ENCODE data around the gene TLE2. TPM values are rescaled to one million over a fixed set of nuclear protein-coding genes. Genes with fewer than 3 reads are reported as not detected.

Gene TLE2
- total and polyA plus RNA-seq, 3 donors from 2014 or later, result 30.2 to 76.6 (median 70.5) TPM

DNA sequence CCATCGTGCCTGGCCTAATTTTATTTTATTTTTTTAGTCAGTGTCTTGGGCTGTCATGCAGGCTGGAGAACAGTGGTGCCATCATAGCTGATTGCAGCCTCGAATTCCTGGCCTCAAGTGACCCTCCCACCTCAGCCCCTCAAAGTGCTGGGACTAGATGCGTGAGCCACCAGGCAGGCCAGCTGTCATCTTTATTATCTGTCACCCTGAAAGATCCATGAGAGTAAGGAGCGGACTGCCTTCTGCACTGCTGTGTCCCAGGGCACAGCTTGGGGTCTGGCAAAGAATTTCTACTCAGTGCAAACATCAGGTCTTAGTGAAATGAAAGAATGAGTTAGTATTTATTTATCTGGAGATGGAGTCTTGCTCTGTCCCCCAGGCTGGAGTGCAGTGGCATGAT, 42.7 kb upstream of the TLE2 start:
- 68 to 74% methylated on average over 3 to 4 of the region's 4 CpGs for WGBS, 2 donors
- TF ChIP-seq, protein P1, sequence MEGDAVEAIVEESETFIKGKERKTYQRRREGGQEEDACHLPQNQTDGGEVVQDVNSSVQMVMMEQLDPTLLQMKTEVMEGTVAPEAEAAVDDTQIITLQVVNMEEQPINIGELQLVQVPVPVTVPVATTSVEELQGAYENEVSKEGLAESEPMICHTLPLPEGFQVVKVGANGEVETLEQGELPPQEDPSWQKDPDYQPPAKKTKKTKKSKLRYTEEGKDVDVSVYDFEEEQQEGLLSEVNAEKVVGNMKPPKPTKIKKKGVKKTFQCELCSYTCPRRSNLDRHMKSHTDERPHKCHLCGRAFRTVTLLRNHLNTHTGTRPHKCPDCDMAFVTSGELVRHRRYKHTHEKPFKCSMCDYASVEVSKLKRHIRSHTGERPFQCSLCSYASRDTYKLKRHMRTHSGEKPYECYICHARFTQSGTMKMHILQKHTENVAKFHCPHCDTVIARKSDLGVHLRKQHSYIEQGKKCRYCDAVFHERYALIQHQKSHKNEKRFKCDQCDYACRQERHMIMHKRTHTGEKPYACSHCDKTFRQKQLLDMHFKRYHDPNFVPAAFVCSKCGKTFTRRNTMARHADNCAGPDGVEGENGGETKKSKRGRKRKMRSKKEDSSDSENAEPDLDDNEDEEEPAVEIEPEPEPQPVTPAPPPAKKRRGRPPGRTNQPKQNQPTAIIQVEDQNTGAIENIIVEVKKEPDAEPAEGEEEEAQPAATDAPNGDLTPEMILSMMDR (IDR thresholded peaks at IDR 0.05), result no peak
- no peak for TF ChIP-seq POLR2A (IDR thresholded peaks at IDR 0.05)
- no peaks in the 10 kb centered on the region for H3K9me3 ChIP-seq
- DNase-seq, result no peak
- H3K27ac ChIP-seq, result no peak overlapping the region
- peaks cover 8% of the 10 kb centered on the region for H3K4me1 ChIP-seq
- intact Hi-C loops (cut with DNase I; ENCODE audit: low total_unique reads), result loop anchor here (10.0 kb wide), 1 partner anchor 93 kb away; no protein-coding TSS in a partner anchor
- H3K36me3 ChIP-seq (ENCODE audit: low read depth, missing control alignments), result no peaks in the 10 kb centered on the region
- no peaks in the 10 kb centered on the region for H3K27me3 ChIP-seq
- H3K4me3 ChIP-seq, result no peak overlapping the region

DNA sequence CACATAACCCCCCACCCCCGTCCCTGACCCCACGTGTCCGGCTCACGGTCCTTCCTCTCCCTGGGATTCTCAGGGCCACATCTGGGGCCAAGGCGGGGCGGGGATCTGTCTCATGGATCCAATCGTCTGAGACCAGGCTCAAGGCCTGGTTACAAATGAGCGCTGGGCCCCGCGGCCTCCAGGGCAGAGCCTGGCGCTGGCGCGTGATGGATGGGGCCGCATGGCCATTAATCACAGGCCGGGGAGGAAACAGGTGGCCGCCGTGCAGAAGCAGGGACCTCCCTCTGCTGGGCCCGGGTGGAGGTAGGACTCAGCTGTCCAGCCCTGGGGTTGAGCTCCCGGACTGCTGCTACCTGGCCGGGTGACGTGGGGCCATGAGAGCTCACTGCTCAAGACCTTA, 39.0 kb upstream of the TLE2 start:
- no peak for DNase-seq
- intact Hi-C loops (cut with DNase I; ENCODE audit: low total_unique reads), result no loop called here
- WGBS, 2 donors, result 73 to 87% methylated on average over 7 to 21 of the region's 21 CpGs

DNA sequence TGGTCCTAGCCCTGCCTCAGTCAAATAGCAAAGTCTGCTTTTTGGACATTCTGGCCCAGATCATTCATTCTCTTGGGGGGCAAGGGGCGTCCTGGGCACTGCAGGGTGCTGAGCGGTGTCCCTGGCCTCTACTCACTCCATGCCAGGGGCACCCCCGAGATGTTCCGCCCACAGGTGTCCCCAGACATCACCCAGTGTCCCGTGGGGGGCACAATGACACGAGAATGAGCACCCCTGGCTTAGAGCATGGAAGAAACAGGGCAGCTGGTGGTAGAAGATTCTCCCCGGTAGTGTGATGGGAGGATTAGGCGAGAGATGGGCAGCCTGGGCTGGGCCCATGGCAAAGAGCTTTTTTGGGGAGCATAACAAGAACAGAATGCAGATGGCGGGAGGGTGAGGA, 38.5 kb upstream of the TLE2 start:
- Histone ChIP-seq H3K9me3 (no peaks in the 10 kb centered on the region), H3K4me1 (peaks cover 8% of the 10 kb centered on the region), H3K36me3 (ENCODE audit: low read depth, missing control alignments) (no peaks in the 10 kb centered on the region), H3K27ac (no peak overlapping the region), H3K4me3 (no peak overlapping the region), H3K27me3 (no peaks in the 10 kb centered on the region)
- DNase-seq, result no peak
- TF ChIP-seq POLR2A (IDR thresholded peaks at IDR 0.05), result no peak
- TF ChIP-seq, protein P1 (IDR thresholded peaks at IDR 0.05), result no peak
- WGBS, 2 donors, result 94% methylated on average over 9 of the region's 9 CpGs
- intact Hi-C loops (cut with DNase I; ENCODE audit: low total_unique reads), result no loop called here

More for the DNA sequence above, 39.0 kb upstream of the TLE2 start:
- Histone ChIP-seq H3K27me3 (no peaks in the 10 kb centered on the region), H3K9me3 (no peaks in the 10 kb centered on the region), H3K36me3 (ENCODE audit: low read depth, missing control alignments) (no peaks in the 10 kb centered on the region), H3K27ac (no peak overlapping the region), H3K4me1 (peaks cover 3% of the 10 kb centered on the region), H3K4me3 (no peak overlapping the region)
- TF ChIP-seq POLR2A (IDR thresholded peaks at IDR 0.05), result no peak
- TF ChIP-seq, protein P1 (IDR thresholded peaks at IDR 0.05), result no peak

DNA sequence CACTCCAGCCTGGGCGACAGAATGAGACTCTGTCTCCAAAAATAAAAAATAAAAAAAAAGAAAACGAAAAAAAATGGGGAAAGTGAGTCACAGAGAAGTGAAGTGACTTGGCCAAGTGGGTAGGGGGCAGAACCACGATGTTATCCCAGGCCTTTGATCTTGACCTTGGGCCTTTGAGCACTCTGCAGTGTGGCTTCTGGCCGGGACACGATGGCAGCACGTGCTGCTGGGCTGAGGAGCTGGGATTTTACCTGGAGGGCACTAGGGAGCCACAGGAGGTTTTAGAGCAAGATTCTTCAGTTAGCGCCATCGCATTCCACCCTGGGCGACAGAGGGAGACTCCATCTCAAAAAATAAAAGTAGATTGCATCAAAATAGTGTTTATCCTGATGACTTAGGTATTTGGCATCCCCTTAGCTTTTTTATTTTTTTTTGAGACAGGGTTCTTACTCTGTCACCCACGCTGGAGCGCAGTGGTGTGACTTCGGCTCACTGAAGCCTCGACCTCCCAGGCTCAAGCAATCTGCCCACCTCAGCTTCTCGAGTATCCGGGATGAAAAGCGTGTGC, 37.5 kb upstream of the TLE2 start:
- no peaks in the 10 kb centered on the region for H3K9me3 ChIP-seq
- no peak overlapping the region for H3K27ac ChIP-seq
- no peak overlapping the region for H3K4me3 ChIP-seq
- no peak for DNase-seq
- peaks cover 8% of the 10 kb centered on the region for H3K4me1 ChIP-seq
- no peaks in the 10 kb centered on the region for H3K36me3 ChIP-seq (ENCODE audit: low read depth, missing control alignments)
- 90 to 91% methylated on average over 16 of the region's 16 CpGs for WGBS, 2 donors
- TF ChIP-seq POLR2A (IDR thresholded peaks at IDR 0.05), result no peak
- TF ChIP-seq, protein P1 (IDR thresholded peaks at IDR 0.05), result no peak
- intact Hi-C loops (cut with DNase I; ENCODE audit: low total_unique reads), result no loop called here
- H3K27me3 ChIP-seq, result no peaks in the 10 kb centered on the region

Data from testis (tissue), 3 donors.